GM18867 (cell line): ENCODE data around the gene GALNT12.

Source experiments
- ATAC-seq: cut with Tn5 transposase; IDR thresholded peaks from one replicate; pipeline ENCODE4 v1.9.1; 2021; ENCODE audit warnings: mild to moderate bottlenecking, moderate library complexity; ENCODE audit not compliant: unreplicated experiment

GALNT12 gene

GRCh38 chr9:98855592-98855991, 48.1 kb downstream of the GALNT12 start:
- ATAC-seq, result no peak

- no peak for ATAC-seq
Measured at GRCh38 chr9:98856982-98857381, 49.5 kb downstream of the GALNT12 start.

DNA sequence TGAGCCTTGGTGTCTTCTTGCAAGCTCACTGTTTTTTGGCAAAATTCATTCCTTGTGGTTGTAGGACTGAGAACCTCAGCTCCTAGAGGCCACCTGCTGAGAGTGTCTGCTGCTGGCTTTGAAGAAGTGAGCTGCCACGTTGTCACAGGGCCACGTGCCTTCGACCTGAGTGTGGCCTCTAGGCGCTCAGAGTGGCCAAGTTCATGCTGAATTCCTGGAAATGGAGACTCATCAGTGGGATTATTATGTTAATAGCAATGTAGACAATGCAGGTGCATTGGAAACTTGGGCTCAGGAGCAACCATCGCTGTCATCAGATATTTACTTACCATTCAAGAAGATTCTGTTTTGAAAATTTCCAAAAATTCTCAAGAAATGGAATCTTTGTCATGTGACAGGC, 52.5 kb downstream of the GALNT12 start:
- no peak for ATAC-seq

DNA sequence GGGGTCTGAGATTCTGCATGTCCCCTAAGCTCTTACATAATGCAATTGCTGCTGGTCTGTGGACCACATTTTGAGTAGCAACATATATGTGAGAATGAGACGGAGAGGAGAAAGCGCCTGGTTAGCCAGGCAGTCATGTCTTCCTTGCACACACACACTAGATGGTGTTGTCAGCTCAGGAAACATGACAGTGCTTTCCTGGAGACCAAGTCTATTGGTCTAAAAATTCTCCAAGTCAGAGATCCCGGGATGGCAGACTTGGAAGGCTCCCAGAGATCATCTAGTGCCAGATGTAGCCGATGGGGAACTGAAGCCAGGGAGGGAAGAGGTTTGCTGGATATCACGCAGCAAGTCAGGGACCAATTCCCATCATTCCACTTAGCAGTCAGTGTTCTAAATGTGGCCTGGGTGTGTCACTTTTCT, 53.4 kb downstream of the GALNT12 start:
- ATAC-seq, result no peak

DNA sequence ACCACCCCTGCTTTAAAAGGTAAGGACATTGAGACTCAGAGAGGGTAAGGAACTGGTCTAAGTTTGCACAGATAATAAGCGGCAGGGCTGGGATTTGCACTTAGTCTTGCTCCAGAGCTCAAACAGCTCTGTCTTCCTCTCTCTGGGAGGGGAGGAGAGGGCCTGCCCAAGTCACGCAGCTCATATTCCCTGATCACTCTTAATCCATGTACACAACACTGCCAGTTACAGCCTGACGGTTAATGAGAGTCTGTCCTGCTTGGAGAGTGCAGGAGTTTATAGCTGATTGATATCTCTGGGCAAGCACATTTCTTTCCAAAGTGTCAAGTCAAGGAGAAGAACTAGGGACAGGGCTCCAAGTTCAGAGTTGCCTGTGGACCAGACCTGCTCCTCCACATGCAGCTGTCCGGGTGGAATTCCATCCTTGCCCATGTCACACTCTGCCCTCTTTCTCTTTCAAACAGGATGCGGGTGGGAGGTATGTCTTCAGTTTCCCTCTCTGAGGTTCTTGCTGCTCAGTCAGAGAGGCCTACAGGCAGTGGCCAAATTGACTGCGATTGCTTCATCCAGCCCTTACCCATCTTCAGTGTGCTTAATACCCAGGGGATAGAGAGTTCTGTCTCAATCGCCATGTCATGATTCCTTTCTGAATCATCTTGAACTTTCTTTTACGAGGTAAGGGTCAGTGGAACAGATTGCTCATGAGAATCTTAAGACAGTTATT, 54.5 kb downstream of the GALNT12 start:
- no peak for ATAC-seq

- no peak for ATAC-seq
Measured at GRCh38 chr9:98862936-98863335, 55.5 kb downstream of the GALNT12 start.

GRCh38 chr9:98864281-98865174, 57.1 kb downstream of the GALNT12 start:
- ATAC-seq, result no peak

GRCh38 chr9:98865284-98865875, 57.9 kb downstream of the GALNT12 start:
- no peak for ATAC-seq

GRCh38 chr9:98866435-98867102, 59.1 kb downstream of the GALNT12 start:
- no peak for ATAC-seq

DNA sequence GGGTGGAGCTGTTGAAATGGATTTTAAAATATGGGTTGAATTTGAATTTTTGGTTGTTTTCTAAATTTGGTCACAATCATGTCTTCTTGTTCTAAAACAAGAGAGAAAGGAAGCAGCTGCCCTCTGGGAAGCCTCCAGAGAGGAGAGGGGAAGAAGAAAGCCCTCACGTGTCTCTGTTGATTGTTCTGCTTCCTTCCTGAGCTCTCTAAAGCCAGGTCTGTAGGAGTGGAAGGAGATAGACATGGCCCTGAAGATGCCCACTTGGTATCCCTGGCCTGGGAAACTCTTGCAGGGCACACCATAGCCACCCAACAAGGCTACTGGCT, 59.6 kb downstream of the GALNT12 start:
- no peak for ATAC-seq

DNA sequence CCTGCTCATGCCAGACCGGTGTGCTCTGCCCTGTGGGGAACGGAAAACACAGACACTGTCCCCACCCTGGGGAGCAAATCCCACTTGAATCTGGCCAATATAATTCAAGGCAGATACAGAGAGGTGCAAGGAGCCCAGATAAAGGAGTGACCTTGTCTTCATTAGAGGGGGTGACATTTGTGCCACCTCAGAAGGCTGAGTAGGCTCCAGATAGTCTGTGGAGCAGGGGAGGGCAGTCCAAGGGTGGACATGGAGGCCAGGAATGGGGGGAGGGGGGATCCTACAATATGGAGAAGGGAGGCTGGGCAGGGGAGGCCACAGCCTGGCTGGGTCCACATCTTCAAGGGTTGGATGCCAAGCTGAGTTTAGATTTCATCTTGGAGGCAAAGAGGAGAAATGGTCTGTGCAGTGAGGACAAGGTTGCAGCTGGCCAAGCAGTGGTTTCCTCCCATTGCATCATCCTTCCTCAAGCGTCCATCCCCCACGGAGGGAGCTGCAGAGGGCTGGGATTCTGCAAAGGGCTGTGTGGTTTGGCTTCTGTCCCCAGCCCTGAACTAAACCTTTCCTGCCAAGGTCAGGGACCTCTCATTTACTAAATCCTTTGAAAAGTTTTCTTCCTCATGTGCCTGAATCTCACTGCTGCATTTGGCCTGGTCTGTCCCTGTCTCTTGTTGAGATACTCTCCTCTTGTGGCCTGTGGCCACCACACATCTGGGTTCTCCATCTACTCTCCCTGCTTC, 60.1 kb downstream of the GALNT12 start:
- ATAC-seq, result no peak

GRCh38 chr9:98869078-98869745, 61.7 kb downstream of the GALNT12 start:
- no peak for ATAC-seq

- ATAC-seq, result no peak
Measured at GRCh38 chr9:98869866-98870265, 62.4 kb downstream of the GALNT12 start.

DNA sequence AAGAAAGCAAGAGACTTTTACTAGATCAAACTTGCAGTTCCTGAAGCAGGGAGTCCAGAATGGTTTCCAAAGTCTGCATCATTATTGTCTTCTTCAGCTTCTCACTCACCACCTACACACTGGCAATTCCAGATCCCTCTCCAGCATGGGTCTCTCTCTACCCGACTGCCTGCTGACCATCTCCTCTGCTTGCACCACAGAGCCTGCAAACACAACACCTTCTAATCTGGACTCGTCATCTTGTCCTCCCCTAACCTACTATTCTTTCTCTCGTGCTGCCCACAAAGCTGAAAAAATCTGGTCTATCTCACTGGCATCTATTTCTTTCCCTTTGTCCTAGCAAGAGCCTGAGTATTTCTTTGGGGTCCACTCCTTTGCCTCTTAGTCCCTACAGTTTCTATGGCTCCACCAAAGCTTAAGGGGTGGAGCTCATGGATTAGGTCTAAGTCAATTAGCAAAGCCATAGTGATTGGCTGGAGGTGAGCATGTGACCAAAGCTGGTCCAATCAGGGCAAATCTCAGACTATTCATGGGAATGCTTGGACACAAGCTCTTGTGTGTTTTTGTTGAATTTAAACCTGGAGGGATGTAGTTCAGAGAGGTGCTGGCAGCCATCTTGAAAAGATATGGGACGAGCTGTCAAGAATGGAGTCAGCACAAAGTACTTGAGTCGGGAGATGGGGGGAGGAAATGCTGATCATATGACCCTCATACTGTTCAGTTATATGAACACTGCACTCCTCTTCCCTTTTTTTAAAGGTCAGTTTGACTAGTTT, 63.5 kb downstream of the GALNT12 start:
- no peak for ATAC-seq

- no peak for ATAC-seq
Measured at GRCh38 chr9:98871558-98872065, 64.1 kb downstream of the GALNT12 start.

DNA sequence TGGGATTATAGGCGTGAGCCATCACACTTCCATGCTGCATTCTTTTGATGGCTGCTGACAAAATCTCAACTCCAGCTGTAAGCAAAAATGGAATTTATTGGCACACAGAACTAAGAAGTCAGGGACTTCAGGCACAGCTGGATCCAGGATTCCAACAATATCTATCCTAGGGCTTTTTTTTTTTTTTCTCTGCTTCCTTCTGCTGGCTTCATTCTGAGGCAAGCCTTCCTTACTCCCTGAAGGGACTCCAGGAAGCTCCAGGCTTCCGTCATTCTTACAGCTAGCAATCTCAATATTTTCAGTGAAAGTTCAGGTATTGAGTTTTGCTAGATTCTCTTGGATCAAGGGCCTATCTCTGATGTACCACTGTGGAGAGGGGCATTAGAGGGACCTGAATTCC, 66.1 kb downstream of the GALNT12 start:
- ATAC-seq, result no peak

GRCh38 chr9:98873951-98874371, 66.5 kb downstream of the GALNT12 start:
- ATAC-seq, result no peak

DNA sequence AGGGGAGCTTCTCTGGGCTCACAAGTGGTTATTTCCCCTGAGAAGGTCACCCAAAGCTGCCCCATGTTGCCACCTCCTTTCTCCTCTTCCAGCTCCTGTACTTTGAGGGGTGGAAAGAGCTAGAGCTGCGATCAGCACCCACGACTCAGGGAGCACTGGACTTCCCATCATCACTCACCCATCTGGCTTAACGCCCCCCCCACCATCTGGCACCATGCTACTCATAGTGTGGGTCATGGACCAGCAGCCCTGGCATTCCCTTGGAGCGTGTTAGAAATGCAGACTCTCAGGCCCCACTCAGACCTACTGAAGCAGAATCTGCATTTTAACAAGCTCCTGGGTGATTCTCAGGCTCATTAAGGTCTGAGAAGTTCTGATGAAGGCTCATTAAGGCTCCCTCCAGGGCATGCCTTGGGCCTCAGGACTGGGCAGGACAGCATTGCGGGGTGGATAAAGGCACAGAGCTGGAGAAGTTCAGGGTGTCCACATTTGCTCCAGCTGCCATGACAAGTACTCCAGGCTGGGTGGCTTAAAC, 67.3 kb downstream of the GALNT12 start:
- no peak for ATAC-seq

GRCh38 chr9:98875536-98875935, 68.1 kb downstream of the GALNT12 start:
- ATAC-seq, result no peak
